ENCODE data around the gene GSTT2B.
"Not testable (repeated sequence)": the region's sequence is repeated elsewhere in the genome, so short reads cannot be mapped to it uniquely, and the experiment has no call there.

Gene GSTT2B

GRCh38 chr22:23938328-23939016 is 22.5 kb downstream of the GSTT2B start:
- DNase-seq = no peak

- no peak for DNase-seq
Measured at GRCh38 chr22:23926561-23926960, 34.4 kb downstream of the GSTT2B start.

GRCh38 chr22:23925020-23925606 is 35.9 kb downstream of the GSTT2B start:
- no peak for DNase-seq

GRCh38 chr22:23922921-23923320 is 38.1 kb downstream of the GSTT2B start:
- no peak for DNase-seq

GRCh38 chr22:23921586-23922201 is 39.3 kb downstream of the GSTT2B start:
- not testable (repeated sequence) for DNase-seq

- DNase-seq = not testable (repeated sequence)
Measured at GRCh38 chr22:23920267-23920611, 40.8 kb downstream of the GSTT2B start.

- DNase-seq = no peak
Measured at GRCh38 chr22:23915290-23915689, 45.7 kb downstream of the GSTT2B start.

- DNase-seq = peak; percentile 100
Measured at GRCh38 chr22:23913661-23914353, 47.2 kb downstream of the GSTT2B start.

- peak; percentile 46 for DNase-seq
Measured at GRCh38 chr22:23913306-23913660, 47.7 kb downstream of the GSTT2B start.

- no peak for DNase-seq
Measured at GRCh38 chr22:23912293-23912903, 48.6 kb downstream of the GSTT2B start.

GRCh38 chr22:23911318-23911980 is 49.5 kb downstream of the GSTT2B start:
- no peak for DNase-seq

- no peak for DNase-seq
Measured at GRCh38 chr22:23910496-23911190, 50.4 kb downstream of the GSTT2B start.

GRCh38 chr22:23909296-23909898 is 51.6 kb downstream of the GSTT2B start:
- DNase-seq = no peak

- DNase-seq = no peak
Measured at GRCh38 chr22:23908587-23909205, 52.3 kb downstream of the GSTT2B start.

GRCh38 chr22:23907423-23907822 is 53.6 kb downstream of the GSTT2B start:
- not testable (repeated sequence) for DNase-seq

Data from stimulated activated CD4-positive, alpha-beta T cell treated with anti-CD3 and anti-CD28 coated beads, Interleukin-15, amount 100 ng/mL, for 24 hours (primary cell).